GM21737 (cell line): ENCODE data around the gene FILIP1L.

Experiments
- ATAC-seq: cut with Tn5 transposase; IDR thresholded peaks from one replicate; pipeline ENCODE4 v1.9.1; 2021; ENCODE audit warnings: mild to moderate bottlenecking, moderate library complexity; ENCODE audit not compliant: unreplicated experiment

The FILIP1L gene

GRCh38 chr3:99929745-99930139 lies 184.6 kb downstream of the FILIP1L start:
- ATAC-seq: no peak

- ATAC-seq: no peak
Observed at GRCh38 chr3:99928771-99929744, 185.2 kb downstream of the FILIP1L start.

- ATAC-seq: no peak
Observed at GRCh38 chr3:99927671-99928457, 186.4 kb downstream of the FILIP1L start.

GRCh38 chr3:99925584-99926230 lies 188.6 kb downstream of the FILIP1L start:
- ATAC-seq: no peak

GRCh38 chr3:99923873-99924272 lies 190.4 kb downstream of the FILIP1L start:
- ATAC-seq: no peak

- no peak for ATAC-seq
Observed at GRCh38 chr3:99921986-99922385, 192.3 kb downstream of the FILIP1L start.

- ATAC-seq: no peak
Observed at GRCh38 chr3:99921377-99921695, 193.0 kb downstream of the FILIP1L start.

GRCh38 chr3:99920481-99921376 lies 193.6 kb downstream of the FILIP1L start:
- ATAC-seq: no peak

GRCh38 chr3:99919694-99920093 lies 194.6 kb downstream of the FILIP1L start:
- ATAC-seq: no peak

GRCh38 chr3:99918715-99919114 lies 195.6 kb downstream of the FILIP1L start:
- no peak for ATAC-seq

GRCh38 chr3:99915906-99916432 lies 198.3 kb downstream of the FILIP1L start:
- ATAC-seq: no peak

- no peak for ATAC-seq
Observed at GRCh38 chr3:99911433-99911832, 202.9 kb downstream of the FILIP1L start.

GRCh38 chr3:99910752-99911290 lies 203.5 kb downstream of the FILIP1L start:
- no peak for ATAC-seq

GRCh38 chr3:99909714-99910495 lies 204.4 kb downstream of the FILIP1L start:
- ATAC-seq: no peak

GRCh38 chr3:99907959-99908544 lies 206.2 kb downstream of the FILIP1L start:
- no peak for ATAC-seq

GRCh38 chr3:99903869-99904268 lies 210.4 kb downstream of the FILIP1L start:
- no peak for ATAC-seq

GRCh38 chr3:99902091-99902490 lies 212.2 kb downstream of the FILIP1L start:
- ATAC-seq: no peak

GRCh38 chr3:99901200-99901926 lies 212.9 kb downstream of the FILIP1L start:
- ATAC-seq: no peak
